Measurements from ENCODE around the gene DPP9.

DPP9 gene

GRCh38 chr19:4653793-4654436, 69.7 kb downstream of the DPP9 start:
- no peak for DNase-seq

DNA sequence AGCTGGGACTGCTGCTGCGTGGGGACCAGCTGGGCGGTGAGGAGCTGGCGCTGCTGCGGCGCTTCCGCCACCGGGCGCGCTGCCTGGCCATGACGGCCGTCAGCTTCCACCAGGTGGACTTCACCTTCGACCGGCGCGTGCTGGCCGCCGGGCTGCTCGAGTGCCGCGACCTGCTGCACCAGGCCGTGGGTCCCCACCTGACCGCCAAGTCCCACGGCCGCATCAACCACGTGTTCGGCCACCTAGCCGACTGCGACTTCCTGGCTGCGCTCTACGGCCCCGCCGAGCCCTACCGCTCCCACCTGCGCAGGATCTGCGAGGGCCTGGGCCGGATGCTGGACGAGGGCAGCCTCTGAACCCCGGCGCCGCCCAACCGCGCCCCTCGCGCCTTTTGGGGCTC, 71.6 kb downstream of the DPP9 start:
- no peak for DNase-seq

GRCh38 chr19:4650159-4650558, 73.5 kb downstream of the DPP9 start:
- no peak for DNase-seq

GRCh38 chr19:4649392-4650047, 74.1 kb downstream of the DPP9 start:
- no peak for DNase-seq

GRCh38 chr19:4647676-4648644, 75.7 kb downstream of the DPP9 start:
- DNase-seq: peak; percentile 78

GRCh38 chr19:4645718-4646117, 77.9 kb downstream of the DPP9 start:
- no peak for DNase-seq

DNA sequence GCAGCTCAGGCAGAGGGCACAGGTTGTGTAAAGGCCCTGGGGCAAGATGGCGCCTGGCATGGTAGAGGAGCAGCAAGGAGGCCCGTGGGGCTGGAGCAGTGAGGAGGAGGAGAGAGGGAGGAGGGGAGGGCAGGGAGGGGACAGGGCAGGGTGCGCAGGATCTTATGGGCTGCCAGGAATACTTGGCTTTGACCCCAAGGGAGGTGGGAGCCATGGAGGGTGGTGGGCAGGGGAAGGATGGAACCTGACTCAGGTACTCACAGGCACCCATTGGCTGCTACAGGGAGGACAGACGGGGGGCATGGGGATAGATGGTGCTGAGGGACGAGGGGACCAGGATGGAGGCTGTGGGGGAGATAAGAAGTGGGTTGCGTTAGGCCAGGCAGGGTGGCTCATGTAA, 81.0 kb downstream of the DPP9 start:
- DNase-seq: no peak

GRCh38 chr19:4641132-4641531, 82.5 kb downstream of the DPP9 start:
- no peak for DNase-seq

GRCh38 chr19:4640247-4641000, 83.2 kb downstream of the DPP9 start:
- DNase-seq: no peak

DNA sequence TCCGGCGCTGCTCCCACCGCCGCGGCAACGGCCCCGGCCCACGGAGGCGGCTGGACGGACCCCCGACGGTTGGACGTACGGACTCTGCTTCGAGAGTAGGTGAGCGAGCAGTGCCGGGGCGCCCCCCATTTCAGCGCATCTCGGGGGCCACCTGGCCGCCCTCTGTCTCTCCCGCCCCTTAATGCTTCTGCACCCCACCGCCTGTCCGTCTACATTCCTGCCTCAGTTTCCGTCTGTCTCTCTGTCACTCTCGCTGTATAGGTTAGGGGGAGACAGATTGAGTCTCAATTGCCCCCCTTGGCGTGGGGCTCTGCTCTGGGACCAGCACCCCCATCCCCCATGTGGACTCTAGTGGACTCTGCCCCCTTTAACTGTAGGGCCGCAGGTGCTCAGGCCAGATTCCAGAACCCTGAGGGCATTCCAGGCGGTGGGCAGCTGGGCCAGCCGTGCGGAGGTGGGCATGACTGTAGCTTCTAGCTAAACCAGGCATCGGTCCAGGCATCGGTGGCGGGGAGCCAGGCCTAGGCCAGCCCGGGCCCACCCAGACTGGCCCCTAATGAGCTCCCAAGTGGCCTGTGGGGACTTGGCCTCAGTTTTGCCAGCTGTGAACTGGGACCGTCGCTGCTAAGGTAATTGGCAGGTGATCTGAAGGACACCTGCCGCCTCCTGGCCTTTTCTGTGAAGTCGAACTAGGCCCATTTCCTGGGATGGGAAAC, 84.0 kb downstream of the DPP9 start:
- peak; percentile 64 for DNase-seq

DNA sequence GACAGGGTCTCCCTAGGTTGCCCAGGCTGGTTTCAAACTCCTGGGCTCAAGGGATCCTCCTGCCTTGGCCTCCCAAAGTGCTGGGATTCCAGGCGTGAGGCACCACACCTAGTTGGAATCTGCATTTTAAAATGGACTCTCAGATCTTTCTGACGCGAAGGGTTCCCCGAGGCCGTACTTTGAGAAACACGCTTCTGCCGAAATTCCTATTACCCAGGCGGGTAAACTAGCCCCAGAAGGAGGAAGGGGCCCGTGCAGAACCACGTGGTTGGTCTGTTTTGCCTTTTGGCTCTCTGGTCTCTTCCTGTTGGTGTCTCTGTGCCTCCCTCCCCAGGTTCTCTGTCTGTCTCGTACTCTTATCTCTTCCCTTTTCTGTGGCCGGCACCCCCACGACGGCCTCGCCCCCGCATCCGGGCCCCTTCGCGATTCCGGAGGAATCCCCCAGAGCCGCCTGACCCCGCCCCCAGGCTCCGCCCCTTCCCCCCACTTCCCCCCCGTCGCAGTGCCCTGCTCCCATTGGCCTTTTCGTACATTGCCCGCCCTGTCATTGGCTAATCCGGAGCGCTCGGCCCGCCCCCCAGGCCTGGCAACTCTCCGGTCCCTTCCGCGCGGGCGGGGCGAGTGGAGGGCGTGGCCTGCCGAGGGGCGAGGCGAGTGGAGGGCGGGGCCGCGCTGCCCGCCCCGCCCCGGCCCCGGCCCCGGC, 84.7 kb downstream of the DPP9 start, which contains the start of gene TNFAIP8L1:
Gene TNFAIP8L1, plus strand, starts transcription at position 689 of the 703 bp plus-strand sequence. CDS start 12,354 bp downstream, outside the sequence.
- DNase-seq: peak; percentile 97

GRCh38 chr19:4638317-4638716, 85.3 kb downstream of the DPP9 start:
- DNase-seq: peak; percentile 60

DNA sequence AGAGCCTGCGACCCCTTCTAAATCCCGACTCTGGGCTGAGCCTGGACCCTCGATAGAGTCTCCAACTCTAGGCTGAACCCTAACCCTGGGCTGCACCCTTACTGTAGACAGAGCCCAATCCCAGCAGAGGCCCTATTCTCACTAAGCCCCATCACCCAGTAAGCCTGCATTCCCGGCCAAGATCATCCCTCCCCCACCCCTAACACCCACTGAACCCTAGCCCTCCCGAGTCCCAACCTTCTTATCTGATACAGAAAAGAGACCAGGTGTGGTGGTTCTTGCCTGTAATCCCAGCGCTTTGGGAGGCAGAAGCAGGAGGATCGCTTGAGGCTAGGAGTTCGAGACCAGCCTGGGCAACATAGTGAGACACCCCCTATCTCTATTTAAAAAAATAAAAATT, 86.9 kb downstream of the DPP9 start:
- DNase-seq: no peak

- DNase-seq: peak; percentile 82
These were observed 87.4 kb downstream of the DPP9 start for GRCh38 chr19:4636151-4636717.

DNA sequence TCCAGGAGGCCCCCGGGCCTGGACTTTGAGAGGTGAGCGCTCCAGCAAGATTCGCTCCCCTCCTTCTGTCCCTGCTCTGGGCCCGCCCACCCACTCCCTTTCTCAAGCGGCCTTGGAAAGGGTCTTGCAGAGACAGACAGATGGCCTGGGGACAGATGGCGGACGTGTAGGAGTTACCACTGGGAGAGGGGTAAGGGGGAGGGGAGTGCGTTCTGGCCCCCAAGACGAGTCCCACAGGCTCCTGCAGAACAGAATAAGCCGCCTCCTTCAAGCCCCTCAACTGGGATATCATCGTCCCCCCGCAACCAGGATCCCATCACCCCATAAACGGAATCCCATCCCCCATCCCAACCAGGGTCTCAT, 87.9 kb downstream of the DPP9 start:
- no peak for DNase-seq

GRCh38 chr19:4633140-4633967, 90.3 kb downstream of the DPP9 start:
- DNase-seq: peak; percentile 66

Measured in femur (tissue), 1 donor.